HG03025 (cell line): ENCODE results near the gene PHACTR1.
"Not testable (repeated sequence)": the region's sequence is repeated elsewhere in the genome, so short reads cannot be mapped to it uniquely, and the experiment has no call there.

Experiments
- ATAC-seq: cut with Tn5 transposase; IDR thresholded peaks from one replicate; pipeline ENCODE4 v1.9.1; 2021; ENCODE audit warnings: mild to moderate bottlenecking, moderate library complexity; ENCODE audit not compliant: unreplicated experiment, low FRiP score

Gene PHACTR1

DNA sequence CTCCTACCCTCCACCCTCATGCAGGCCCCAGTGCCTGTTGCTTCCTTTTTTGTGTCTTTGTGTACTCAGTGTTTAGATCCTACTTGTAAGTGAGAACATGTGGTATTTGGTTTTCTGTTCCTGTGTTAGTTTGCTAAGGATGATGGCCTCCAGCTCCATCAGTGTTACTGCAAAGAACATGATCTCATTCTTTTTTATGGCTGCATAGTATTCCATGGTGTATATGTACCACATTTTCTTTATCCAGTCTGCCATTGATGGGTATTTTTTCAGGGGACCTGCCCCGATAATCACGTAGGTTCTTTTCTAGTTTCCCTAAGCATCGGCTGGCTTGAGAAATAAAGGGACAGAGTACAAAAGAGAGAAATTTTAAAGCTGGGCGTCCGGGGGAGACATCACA, 527.2 kb downstream of the PHACTR1 start:
- not testable (repeated sequence) for ATAC-seq

- ATAC-seq, result no peak
Measured at GRCh38 chr6:13247627-13248026, 531.1 kb downstream of the PHACTR1 start.

- no peak for ATAC-seq
Measured at GRCh38 chr6:13248053-13248452, 531.5 kb downstream of the PHACTR1 start.

DNA sequence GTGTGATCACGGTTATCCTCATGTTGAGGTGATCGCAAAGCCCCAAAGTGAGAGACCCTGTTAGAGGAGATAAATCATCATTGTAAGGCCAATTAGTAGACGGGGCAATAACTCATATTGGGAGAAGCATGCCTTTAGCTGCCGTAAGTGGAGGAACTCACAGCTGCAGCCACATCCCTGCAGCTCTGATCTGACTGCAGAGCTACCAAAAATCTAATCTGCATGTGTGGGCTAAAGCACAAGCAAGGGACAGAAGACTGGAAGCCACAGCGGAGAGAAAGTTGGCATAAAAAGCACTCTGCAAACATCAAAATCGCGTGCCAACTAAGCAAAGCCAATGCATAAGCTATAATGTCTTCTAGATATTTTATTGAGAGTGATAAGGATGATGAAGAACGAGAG, 532.0 kb downstream of the PHACTR1 start:
- no peak for ATAC-seq

DNA sequence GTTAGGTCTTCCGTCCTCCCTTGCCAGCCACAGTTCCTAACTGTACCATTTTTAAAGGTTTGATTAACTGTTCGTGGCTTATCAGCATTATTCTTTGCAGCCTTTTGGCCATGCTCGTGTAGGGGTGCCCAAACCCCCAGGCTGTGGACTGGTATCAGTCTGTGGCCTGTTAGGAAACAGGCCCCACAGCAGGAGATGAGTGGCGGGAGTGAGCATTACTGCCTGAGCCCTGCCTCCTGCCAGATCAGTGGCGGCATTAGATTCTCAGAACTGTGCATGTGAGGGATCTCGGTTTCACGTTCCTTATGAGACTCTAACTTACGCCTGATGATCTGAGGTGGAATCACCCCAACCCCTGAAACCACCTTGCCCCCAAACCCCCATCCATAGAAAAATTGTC, 532.4 kb downstream of the PHACTR1 start:
- no peak for ATAC-seq

DNA sequence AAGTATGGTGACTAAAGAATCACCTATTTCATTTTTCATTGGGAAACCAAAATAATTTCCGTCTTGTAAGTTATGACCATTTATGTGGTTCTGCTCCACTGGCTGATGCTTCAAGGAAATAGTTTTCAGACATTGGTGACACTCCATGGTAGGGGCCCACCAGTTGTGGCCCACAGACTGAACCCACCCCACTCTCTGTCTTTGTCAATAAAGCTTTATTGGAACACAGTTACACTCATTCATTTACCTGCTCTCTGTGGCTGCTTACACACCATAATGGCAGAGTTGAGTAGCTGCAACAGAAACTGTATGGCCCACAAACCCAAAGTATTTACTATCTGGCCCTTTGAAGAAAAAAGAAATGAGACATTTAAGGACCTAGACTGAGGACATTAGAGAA, 533.2 kb downstream of the PHACTR1 start:
- no peak for ATAC-seq

- ATAC-seq, result no peak
Measured at GRCh38 chr6:13250703-13251102, 534.1 kb downstream of the PHACTR1 start.

- no peak for ATAC-seq
Measured at GRCh38 chr6:13251242-13251641, 534.7 kb downstream of the PHACTR1 start.

DNA sequence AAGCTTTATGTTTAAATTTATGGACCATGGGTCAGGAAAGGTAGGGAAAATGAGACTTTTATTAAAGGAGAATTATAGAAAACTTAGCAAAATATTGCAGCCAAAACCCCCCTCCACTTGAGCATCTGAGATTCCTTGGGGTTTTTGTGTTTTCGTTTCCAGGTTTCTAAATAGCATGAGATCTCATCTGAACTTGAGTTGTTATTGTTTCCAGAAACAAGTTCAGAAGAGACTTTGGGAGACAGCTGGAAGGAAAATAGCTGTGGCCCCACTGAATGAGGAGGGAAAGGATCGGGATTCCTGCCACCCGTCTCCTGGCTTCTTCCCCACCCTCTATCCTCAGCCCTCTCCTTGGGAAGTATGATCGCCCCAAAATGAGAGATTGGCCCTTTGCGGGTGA, 536.2 kb downstream of the PHACTR1 start:
- ATAC-seq, result no peak

DNA sequence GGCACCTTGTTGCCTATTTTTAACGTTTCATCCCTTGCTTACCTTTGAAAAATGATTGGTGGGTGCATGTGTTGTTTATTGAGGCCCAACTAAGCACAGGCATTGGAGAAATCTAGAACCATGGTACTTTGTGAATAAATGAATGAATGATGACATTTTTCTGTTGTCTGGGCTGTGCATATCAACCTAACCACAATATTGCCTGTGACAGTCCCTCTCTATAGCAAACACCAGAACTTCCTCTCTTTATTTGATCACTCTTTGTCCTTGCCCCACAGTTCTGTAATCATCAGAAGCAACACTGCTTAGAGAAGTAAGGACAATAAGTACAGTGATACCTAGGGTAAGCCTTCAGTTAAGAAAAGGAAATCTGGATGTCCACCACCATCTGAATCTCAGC, 536.7 kb downstream of the PHACTR1 start:
- ATAC-seq, result no peak

GRCh38 chr6:13256266-13257001, 539.9 kb downstream of the PHACTR1 start:
- no peak for ATAC-seq

- ATAC-seq, result no peak
Measured at GRCh38 chr6:13259393-13259792, 542.8 kb downstream of the PHACTR1 start.

DNA sequence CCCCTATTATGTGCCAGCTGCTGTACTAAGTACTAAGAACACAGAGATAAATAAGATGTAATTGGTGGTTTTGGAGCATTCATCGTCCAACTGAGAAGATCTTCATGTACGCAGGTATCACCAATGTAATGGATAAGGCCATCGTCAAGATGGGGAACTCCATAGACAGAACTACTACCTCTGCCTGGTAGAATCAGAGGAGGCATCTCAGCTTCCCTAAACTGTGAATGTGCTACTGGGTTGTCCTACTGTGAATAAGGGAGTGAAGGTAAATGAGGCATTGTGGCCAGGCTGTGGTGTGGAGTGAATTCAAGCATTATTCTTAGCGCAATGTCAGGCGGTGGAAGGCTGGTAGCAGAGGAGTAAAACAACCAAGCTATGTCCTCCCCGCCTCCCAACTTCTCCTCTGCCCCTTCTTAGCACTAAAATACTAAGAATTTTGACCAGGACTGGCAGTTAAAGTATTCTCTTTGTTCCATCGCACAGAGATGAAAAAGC, 543.6 kb downstream of the PHACTR1 start:
- ATAC-seq, result no peak

DNA sequence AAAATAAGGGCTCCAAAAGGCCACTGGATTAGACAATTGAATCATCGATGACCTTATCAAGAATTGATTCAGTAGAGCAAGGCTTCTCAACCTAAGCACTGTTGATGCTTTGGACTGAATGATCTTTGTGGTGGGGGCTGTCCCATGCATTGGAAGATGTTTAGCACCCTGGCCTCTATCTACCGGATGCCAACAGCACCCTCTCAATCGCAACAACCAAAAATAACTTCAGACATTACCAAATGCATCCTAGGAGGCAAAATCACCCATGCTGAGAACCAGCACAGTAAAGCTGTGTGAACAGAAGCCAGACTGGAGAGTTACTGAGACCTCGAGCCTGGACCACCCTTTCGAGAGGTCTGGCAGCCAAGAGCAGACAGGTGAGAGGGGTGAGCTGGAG, 544.3 kb downstream of the PHACTR1 start:
- ATAC-seq, result no peak

- peak; percentile 57 for ATAC-seq
Measured at GRCh38 chr6:13261464-13261994, 545.0 kb downstream of the PHACTR1 start.

- no peak for ATAC-seq
Measured at GRCh38 chr6:13262302-13263230, 546.0 kb downstream of the PHACTR1 start.

GRCh38 chr6:13263669-13264068, 547.1 kb downstream of the PHACTR1 start:
- no peak for ATAC-seq

DNA sequence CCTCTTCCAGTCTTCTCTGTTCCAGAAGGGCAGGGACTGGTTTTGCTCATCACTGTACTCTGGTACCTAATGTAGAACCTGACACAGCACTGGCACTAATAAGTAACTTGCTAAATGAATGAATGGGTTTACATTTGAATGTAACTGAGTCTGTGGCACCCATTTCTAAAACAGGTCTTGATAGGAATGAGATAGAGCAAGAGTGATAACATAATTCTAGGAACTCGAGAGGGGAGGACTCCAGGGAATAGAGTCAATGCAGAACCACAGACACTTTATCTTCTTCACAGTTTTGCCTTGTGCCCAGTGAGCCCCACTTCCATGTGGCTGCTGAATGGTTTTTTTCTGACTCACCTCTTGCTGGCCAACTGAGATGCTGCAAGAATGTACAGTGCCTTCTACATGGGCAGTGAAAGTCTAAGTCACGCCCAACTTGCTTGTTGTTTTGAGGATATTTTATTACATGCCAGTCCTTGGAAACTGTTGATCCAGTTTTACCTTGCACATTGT, 550.6 kb downstream of the PHACTR1 start:
- no peak for ATAC-seq

GRCh38 chr6:13268913-13269518, 552.4 kb downstream of the PHACTR1 start:
- ATAC-seq, result no peak
